Mucosa of gallbladder (tissue), 1 donor: ENCODE measurements around the gene PPP1CA. TPM values are rescaled to one million over a fixed set of nuclear protein-coding genes. Genes with fewer than 3 reads are reported as not detected.

Experiments used
- DNase-seq: peaks from one replicate; pipeline ENCODE4 v3.0.0-alpha.2; 2020; ENCODE audit warnings: low spot score
- total RNA-seq: library from RNA; stranded (reverse); gene quantifications from one replicate; pipeline ENCODE4 v1.2.1, GENCODE V29; 2021
- donor health status: DM: no; HTN: no; CAD: no.

The PPP1CA gene
- total RNA-seq, 1 donor from 2014 or later: 140 TPM

- DNase-seq: no peak
Measured at GRCh38 chr11:67370351-67371076, 31.1 kb downstream of the PPP1CA start.

GRCh38 chr11:67369801-67370284, 31.8 kb downstream of the PPP1CA start:
- DNase-seq: no peak

- no peak for DNase-seq
Measured at GRCh38 chr11:67369275-67369674, 32.4 kb downstream of the PPP1CA start.

GRCh38 chr11:67368621-67369020, 33.0 kb downstream of the PPP1CA start:
- no peak for DNase-seq

- no peak for DNase-seq
Measured at GRCh38 chr11:67367761-67368227, 33.9 kb downstream of the PPP1CA start.

GRCh38 chr11:67366961-67367760, 34.5 kb downstream of the PPP1CA start:
- no peak for DNase-seq

- no peak for DNase-seq
Measured at GRCh38 chr11:67366546-67366945, 35.1 kb downstream of the PPP1CA start.

GRCh38 chr11:67365736-67366444, 35.8 kb downstream of the PPP1CA start:
- no peak for DNase-seq

GRCh38 chr11:67364783-67365722, 36.6 kb downstream of the PPP1CA start:
- no peak for DNase-seq

GRCh38 chr11:67364169-67364568, 37.5 kb downstream of the PPP1CA start:
- no peak for DNase-seq

GRCh38 chr11:67357831-67358670, 43.6 kb downstream of the PPP1CA start:
- no peak for DNase-seq

GRCh38 chr11:67356864-67357561, 44.6 kb downstream of the PPP1CA start:
- DNase-seq: peak; percentile 62

GRCh38 chr11:67356387-67356863, 45.2 kb downstream of the PPP1CA start:
- DNase-seq: no peak

- no peak for DNase-seq
Measured at GRCh38 chr11:67355794-67356386, 45.8 kb downstream of the PPP1CA start.

- no peak for DNase-seq
Measured at GRCh38 chr11:67355023-67355793, 46.5 kb downstream of the PPP1CA start.

GRCh38 chr11:67354075-67355022, 47.3 kb downstream of the PPP1CA start:
- peak; percentile 77 for DNase-seq
